ENCODE results near the gene CLP1.
"Not testable (repeated sequence)": the region's sequence is repeated elsewhere in the genome, so short reads cannot be mapped to it uniquely, and the experiment has no call there.

CLP1 gene

GRCh38 chr11:57667117-57667735, 9.7 kb downstream of the CLP1 start:
- DNase-seq, result peak; percentile 93

- peak; percentile 99 for DNase-seq
Measured at GRCh38 chr11:57667736-57668433, 10.3 kb downstream of the CLP1 start, which contains the start of gene ZDHHC5. Gene ZDHHC5, plus strand, starts transcription at chr11:57668114. Its CDS starts 4,977 bp downstream, at chr11:57673091.

GRCh38 chr11:57668434-57668782, 10.8 kb downstream of the CLP1 start:
- DNase-seq, result peak; percentile 47

GRCh38 chr11:57674251-57674650, 16.7 kb downstream of the CLP1 start:
- DNase-seq, result no peak

GRCh38 chr11:57675176-57675941, 17.8 kb downstream of the CLP1 start:
- no peak for DNase-seq

GRCh38 chr11:57679396-57679795, 21.8 kb downstream of the CLP1 start:
- no peak for DNase-seq

GRCh38 chr11:57680552-57680874, 23.0 kb downstream of the CLP1 start:
- no peak for DNase-seq

GRCh38 chr11:57681168-57681567, 23.6 kb downstream of the CLP1 start:
- DNase-seq, result no peak

GRCh38 chr11:57690474-57690873, 32.9 kb downstream of the CLP1 start:
- not testable (repeated sequence) for DNase-seq

GRCh38 chr11:57698843-57699365, 41.3 kb downstream of the CLP1 start:
- DNase-seq, result no peak

GRCh38 chr11:57699813-57700212, 42.3 kb downstream of the CLP1 start:
- DNase-seq, result no peak

GRCh38 chr11:57700425-57700824, 42.9 kb downstream of the CLP1 start:
- no peak for DNase-seq

- no peak for DNase-seq
Measured at GRCh38 chr11:57703341-57703740, 45.8 kb downstream of the CLP1 start.

GRCh38 chr11:57704932-57705331, 47.4 kb downstream of the CLP1 start:
- no peak for DNase-seq

GRCh38 chr11:57705432-57705831, 47.9 kb downstream of the CLP1 start:
- DNase-seq, result not testable (repeated sequence)

GRCh38 chr11:57709802-57710367, 52.3 kb downstream of the CLP1 start:
- no peak for DNase-seq
